GM23248 (cell line): ENCODE results near the gene KDM4F.

Experiments
- EZH2 ChIP-seq: fragments of 200-600 bp; sonication (generic); IDR thresholded peaks from 2 replicates; pipeline ENCODE4 v1.6.1; 2018; ENCODE audit warnings: antibody characterized with exemption, mild to moderate bottlenecking; ENCODE audit not compliant: insufficient read depth, poor library complexity, severe bottlenecking
- EZH2phosphoT487 ChIP-seq: fragments of 200-600 bp; sonication (generic); IDR thresholded peaks from 2 replicates; pipeline ENCODE4 v1.6.1; 2018; ENCODE audit warnings: antibody characterized with exemption, moderate library complexity, mild to moderate bottlenecking, low read depth; ENCODE audit not compliant: insufficient read depth

DNA sequence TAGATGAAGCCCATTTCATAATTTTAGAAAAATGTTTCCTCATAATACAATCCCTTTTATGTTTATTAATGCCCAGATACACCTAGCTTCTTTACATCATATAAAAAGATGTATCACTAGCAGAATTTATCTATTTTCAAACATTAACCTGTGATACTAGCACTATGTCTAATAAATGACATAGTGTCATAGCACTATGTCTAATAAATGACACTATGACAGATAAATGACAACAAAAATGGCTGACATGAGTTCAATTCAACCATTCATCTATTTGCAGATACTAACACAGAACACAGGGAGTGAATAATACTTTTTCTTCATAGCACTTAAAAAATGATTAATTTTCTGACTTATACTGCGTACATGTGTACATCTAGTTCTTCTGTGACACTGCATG, 43.6 kb upstream of the KDM4F start:
- TF ChIP-seq EZH2 (no peak), EZH2phosphoT487 (no peak)
